NOMO-1 (cell line): ENCODE data around the gene EARS2.
"Not testable (repeated sequence)": the region's sequence is repeated elsewhere in the genome, so short reads cannot be mapped to it uniquely, and the experiment has no call there.

Source experiments
- DNase-seq, 2 experiments: peaks; one replicate each; lab custom pipeline; 2025; ENCODE audit not compliant: unreplicated experiment in 2 of 2; lab: John Stamatoyannopoulos, UW

Gene EARS2

DNA sequence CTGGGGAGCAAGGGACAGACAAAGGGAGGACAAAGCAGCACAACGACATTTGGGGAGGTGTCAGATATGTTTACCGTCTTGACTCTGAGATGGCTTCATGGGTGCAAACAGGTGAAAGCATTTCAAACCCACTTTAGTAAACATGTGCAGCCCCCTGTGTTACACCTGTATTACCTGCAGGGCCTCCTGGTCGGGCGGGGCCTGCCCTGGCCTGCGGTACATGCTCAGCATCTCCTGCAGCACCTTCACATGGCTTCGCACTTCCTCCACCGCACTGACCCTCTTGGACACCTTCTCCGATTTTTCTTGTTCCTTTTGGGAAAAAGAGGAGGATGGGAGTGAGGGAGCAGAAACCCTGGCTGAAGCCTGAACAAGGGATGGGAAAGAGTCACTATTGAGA lies 71.3 kb downstream of the EARS2 start:
- DNase-seq = no peak

- DNase-seq = no peak
Measured at GRCh38 chr16:23485257-23485614, 71.9 kb downstream of the EARS2 start.

DNA sequence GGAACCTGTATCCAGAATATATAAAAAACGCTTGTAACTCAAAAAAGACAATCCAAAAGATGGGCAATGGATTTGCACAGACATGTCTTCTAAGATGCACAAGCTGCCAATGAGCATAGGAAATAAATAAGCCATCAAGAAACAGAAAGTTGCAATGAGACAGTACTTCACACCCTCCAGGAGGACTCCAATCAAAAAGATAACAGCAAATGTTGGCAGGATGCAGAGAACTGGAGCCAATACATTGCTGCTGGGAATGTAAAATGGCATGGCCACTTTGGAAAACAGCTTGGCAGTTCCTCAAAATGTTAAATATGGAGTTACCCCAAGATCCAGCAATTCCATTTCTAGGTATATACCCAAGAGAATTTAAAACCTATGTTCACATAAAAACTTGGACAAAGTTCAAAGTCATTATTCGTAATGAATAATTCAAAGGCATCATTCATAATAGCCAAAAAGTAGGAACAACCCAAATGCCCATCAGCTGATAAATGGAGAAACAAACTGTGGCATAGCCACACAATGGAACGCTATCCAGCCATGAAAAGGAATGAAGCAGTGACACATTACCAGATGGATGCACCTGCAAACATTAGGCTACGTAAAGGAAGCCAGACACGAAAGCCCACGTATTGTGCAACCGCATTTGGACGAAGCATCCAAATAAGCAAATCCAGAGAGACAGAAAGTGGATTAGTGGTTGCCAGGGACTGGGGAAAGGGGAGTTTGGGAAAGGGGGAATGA lies 72.5 kb downstream of the EARS2 start:
- DNase-seq = no peak

DNA sequence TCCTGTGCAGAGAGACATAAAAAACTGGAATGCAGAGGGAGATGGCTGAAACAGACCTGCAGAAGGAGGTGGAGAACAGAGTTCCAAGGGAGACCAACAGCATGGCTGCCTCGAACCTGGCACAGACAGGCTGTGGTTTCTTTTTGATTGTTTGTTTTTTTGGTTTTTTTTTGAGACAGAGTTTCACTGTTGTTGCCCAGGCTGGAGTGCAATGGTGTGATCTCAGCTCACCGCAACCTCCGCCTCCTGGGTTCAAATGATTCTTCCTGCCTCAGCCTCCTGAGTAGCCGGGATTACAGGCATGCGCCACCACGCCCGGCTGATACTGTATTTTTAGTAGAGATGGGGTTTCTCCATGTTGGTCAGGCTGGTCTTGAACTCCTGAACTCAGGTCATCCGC lies 73.7 kb downstream of the EARS2 start:
- DNase-seq = not testable (repeated sequence)

DNA sequence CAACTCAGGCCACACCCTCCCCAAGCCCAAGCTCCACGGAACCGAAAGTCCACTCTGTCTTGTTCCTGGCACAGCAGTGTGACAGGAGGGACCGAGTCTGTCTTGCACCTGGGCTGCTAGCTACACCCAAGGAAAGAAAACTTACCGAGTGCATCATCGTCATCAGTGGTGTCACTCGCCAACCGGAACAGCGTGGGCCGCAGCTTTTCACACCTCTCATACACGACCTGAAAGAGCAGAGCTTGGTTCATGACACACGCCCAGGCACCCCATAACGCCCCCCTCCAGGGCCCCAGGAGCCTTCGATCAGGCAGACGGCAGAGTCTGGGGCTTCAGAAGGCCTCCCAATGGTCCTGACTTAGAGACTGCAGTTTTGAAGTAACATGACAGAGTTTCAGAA lies 74.4 kb downstream of the EARS2 start:
- DNase-seq = no peak

GRCh38 chr16:23480257-23480656 lies 76.9 kb downstream of the EARS2 start:
- DNase-seq = no peak

DNA sequence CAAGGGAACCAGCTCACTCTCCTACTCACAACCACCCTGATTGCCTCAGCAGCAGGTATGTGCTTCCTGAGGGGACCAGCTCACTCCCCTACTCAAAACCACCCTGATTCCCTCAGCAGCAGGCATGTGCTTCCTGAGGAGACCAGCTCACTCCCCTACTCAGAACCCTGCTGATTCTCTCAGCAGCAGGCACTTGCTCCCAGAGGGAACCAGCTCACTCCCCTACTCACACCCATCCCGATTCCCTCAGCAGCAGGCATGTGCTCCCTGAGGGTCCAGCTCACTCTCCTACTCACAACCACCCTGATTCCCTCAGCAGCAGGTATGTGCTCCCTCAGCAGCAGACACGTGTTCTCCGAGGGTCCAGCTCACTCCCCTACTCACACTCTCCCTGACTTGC lies 78.0 kb downstream of the EARS2 start:
- no peak for DNase-seq

DNA sequence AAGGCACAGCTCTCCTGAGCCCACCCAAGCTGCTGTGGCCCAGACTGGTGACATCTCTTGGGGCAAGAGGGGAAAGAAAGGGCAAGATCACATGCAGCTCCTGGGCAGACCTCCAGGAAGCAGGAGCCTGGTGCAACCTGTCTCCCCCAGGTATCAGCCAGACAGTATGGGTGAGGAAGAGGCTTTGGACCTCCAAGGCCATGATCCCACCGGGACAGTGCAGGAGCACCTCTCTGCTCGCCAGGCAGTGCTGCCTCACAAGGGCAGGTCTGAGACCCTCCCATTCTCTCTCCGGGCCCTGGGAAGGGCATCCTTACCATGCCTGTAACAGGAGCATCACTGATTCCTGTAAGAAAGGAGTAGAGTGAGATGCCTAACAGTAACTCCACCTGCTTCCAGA lies 78.6 kb downstream of the EARS2 start:
- no peak for DNase-seq

GRCh38 chr16:23476289-23476688 lies 80.9 kb downstream of the EARS2 start:
- DNase-seq = no peak
